Stimulated activated CD8-positive, alpha-beta memory T cell treated with anti-CD3 and anti-CD28 coated beads, Interleukin-12 subunit alpha, Interleukin-12 subunit beta, amount 100 ng/mL, for 1 hour (primary cell): ENCODE data around the gene PPIP5K1.
"Not testable (repeated sequence)": the region's sequence is repeated elsewhere in the genome, so short reads cannot be mapped to it uniquely, and the experiment has no call there.

Source experiments
- DNase-seq: peaks from one replicate; pipeline ENCODE4 v3.0.0-alpha.2; 2020; ENCODE audit warnings: low read depth

Gene PPIP5K1

GRCh38 chr15:43544266-43544665 is 45.7 kb downstream of the PPIP5K1 start:
- DNase-seq, result no peak

- no peak for DNase-seq
Measured at GRCh38 chr15:43541785-43542184, 48.2 kb downstream of the PPIP5K1 start.

- no peak for DNase-seq
Measured at GRCh38 chr15:43538091-43538490, 51.9 kb downstream of the PPIP5K1 start.

- no peak for DNase-seq
Measured at GRCh38 chr15:43534897-43535296, 55.1 kb downstream of the PPIP5K1 start.

GRCh38 chr15:43532826-43533225 is 57.2 kb downstream of the PPIP5K1 start:
- DNase-seq, result not testable (repeated sequence)

- no peak for DNase-seq
Measured at GRCh38 chr15:43531018-43531670, 58.9 kb downstream of the PPIP5K1 start.

- no peak for DNase-seq
Measured at GRCh38 chr15:43529587-43530345, 60.2 kb downstream of the PPIP5K1 start.

- DNase-seq, result no peak
Measured at GRCh38 chr15:43529141-43529540, 60.9 kb downstream of the PPIP5K1 start.

- no peak for DNase-seq
Measured at GRCh38 chr15:43528542-43529007, 61.4 kb downstream of the PPIP5K1 start.

GRCh38 chr15:43527802-43528541 is 62.0 kb downstream of the PPIP5K1 start:
- DNase-seq, result no peak

GRCh38 chr15:43527016-43527801 is 62.8 kb downstream of the PPIP5K1 start:
- DNase-seq, result no peak

- DNase-seq, result no peak
Measured at GRCh38 chr15:43526261-43526930, 63.6 kb downstream of the PPIP5K1 start.

- DNase-seq, result no peak
Measured at GRCh38 chr15:43525131-43525530, 64.9 kb downstream of the PPIP5K1 start.

GRCh38 chr15:43524254-43524845 is 65.7 kb downstream of the PPIP5K1 start:
- DNase-seq, result no peak

GRCh38 chr15:43523646-43524045 is 66.4 kb downstream of the PPIP5K1 start:
- DNase-seq, result no peak

GRCh38 chr15:43522247-43522646 is 67.8 kb downstream of the PPIP5K1 start:
- no peak for DNase-seq

GRCh38 chr15:43521419-43521818 is 68.6 kb downstream of the PPIP5K1 start:
- DNase-seq, result no peak

GRCh38 chr15:43520138-43520537 is 69.9 kb downstream of the PPIP5K1 start:
- DNase-seq, result no peak

GRCh38 chr15:43519196-43519595 is 70.8 kb downstream of the PPIP5K1 start:
- no peak for DNase-seq

- DNase-seq, result no peak
Measured at GRCh38 chr15:43518197-43518761, 71.7 kb downstream of the PPIP5K1 start.
